ENCODE results near the gene RFX4. TPM values are rescaled to one million over a fixed set of nuclear protein-coding genes. Genes with fewer than 3 reads are reported as not detected.
"Not testable (repeated sequence)": the region's sequence is repeated elsewhere in the genome, so short reads cannot be mapped to it uniquely, and the experiment has no call there.

RFX4 gene
- total RNA-seq, 6 donors from 2014 or later: not detected

GRCh38 chr12:106682594-106683234 lies 99.9 kb downstream of the RFX4 start:
- no peaks in the 10 kb centered on the region for H3K9me3 ChIP-seq
- no peak overlapping the region for H3K4me3 ChIP-seq
- TF ChIP-seq CTCF (IDR thresholded peaks at IDR 0.05): peak in 2 of 6 experiments; percentile 23 to 38
- no peak for TF ChIP-seq POLR2AphosphoS5 (IDR thresholded peaks at IDR 0.05)
- TF ChIP-seq EP300 (IDR thresholded peaks at IDR 0.05): no peak
- no peak for TF ChIP-seq POLR2A (IDR thresholded peaks at IDR 0.05)
- H3K27me3 ChIP-seq: no peaks in the 10 kb centered on the region
- WGBS, 2 donors: 53 to 70% methylated on average over 4 of the region's 4 CpGs
- ATAC-seq (ENCODE audit: low FRiP score in 2 of 2) (no peak), DNase-seq (no peak)
- no peaks in the 10 kb centered on the region for H3K4me1 ChIP-seq
- H3K27ac ChIP-seq: no peak overlapping the region
- no peaks in the 10 kb centered on the region for H3K36me3 ChIP-seq

GRCh38 chr12:106684497-106684896 lies 101.7 kb downstream of the RFX4 start:
- no peak for TF ChIP-seq EP300 (IDR thresholded peaks at IDR 0.05)
- TF ChIP-seq POLR2A (IDR thresholded peaks at IDR 0.05): no peak
- TF ChIP-seq CTCF (IDR thresholded peaks at IDR 0.05): no peak
- no peak for TF ChIP-seq POLR2AphosphoS5 (IDR thresholded peaks at IDR 0.05)
- Histone ChIP-seq H3K4me1 (no peaks in the 10 kb centered on the region), H3K27ac (no peak overlapping the region), H3K4me3 (no peak overlapping the region), H3K9me3 (no peaks in the 10 kb centered on the region), H3K36me3 (no peaks in the 10 kb centered on the region), H3K27me3 (no peaks in the 10 kb centered on the region)
- ATAC-seq (ENCODE audit: low FRiP score in 2 of 2) (no peak), DNase-seq (no peak)
- 88 to 92% methylated on average over 6 to 7 of the region's 7 CpGs for WGBS, 2 donors

GRCh38 chr12:106685381-106685780 lies 102.6 kb downstream of the RFX4 start:
- ATAC-seq (ENCODE audit: low FRiP score in 2 of 2) (no peak), DNase-seq (no peak)
- Histone ChIP-seq H3K36me3 (no peaks in the 10 kb centered on the region), H3K4me1 (no peaks in the 10 kb centered on the region), H3K9me3 (no peaks in the 10 kb centered on the region), H3K27ac (no peak overlapping the region), H3K4me3 (no peak overlapping the region), H3K27me3 (no peaks in the 10 kb centered on the region)
- TF ChIP-seq POLR2AphosphoS5 (IDR thresholded peaks at IDR 0.05) (no peak), CTCF (IDR thresholded peaks at IDR 0.05) (no peak), POLR2A (IDR thresholded peaks at IDR 0.05) (no peak), EP300 (IDR thresholded peaks at IDR 0.05) (no peak)

- DNase-seq (no peak), ATAC-seq (ENCODE audit: low FRiP score in 2 of 2) (no peak)
- TF ChIP-seq POLR2AphosphoS5 (IDR thresholded peaks at IDR 0.05) (no peak), POLR2A (IDR thresholded peaks at IDR 0.05) (no peak), CTCF (IDR thresholded peaks at IDR 0.05) (no peak), EP300 (IDR thresholded peaks at IDR 0.05) (no peak)
- Histone ChIP-seq H3K27me3 (no peaks in the 10 kb centered on the region), H3K27ac (no peak overlapping the region), H3K4me3 (no peak overlapping the region), H3K9me3 (no peaks in the 10 kb centered on the region), H3K4me1 (no peaks in the 10 kb centered on the region), H3K36me3 (no peaks in the 10 kb centered on the region)
Observed at GRCh38 chr12:106687672-106688071, 104.9 kb downstream of the RFX4 start.

- Histone ChIP-seq H3K4me3 (no peak overlapping the region), H3K4me1 (no peaks in the 10 kb centered on the region), H3K27ac (no peak overlapping the region), H3K36me3 (no peaks in the 10 kb centered on the region), H3K27me3 (no peaks in the 10 kb centered on the region), H3K9me3 (no peaks in the 10 kb centered on the region)
- TF ChIP-seq POLR2A (IDR thresholded peaks at IDR 0.05) (no peak), EP300 (IDR thresholded peaks at IDR 0.05) (no peak), CTCF (IDR thresholded peaks at IDR 0.05) (no peak), POLR2AphosphoS5 (IDR thresholded peaks at IDR 0.05) (no peak)
- DNase-seq (no peak), ATAC-seq (ENCODE audit: low FRiP score in 2 of 2) (no peak)
- WGBS, 2 donors: 88 to 94% methylated on average over 3 of the region's 3 CpGs
Observed at GRCh38 chr12:106690569-106691305, 107.9 kb downstream of the RFX4 start.

GRCh38 chr12:106692033-106692432 lies 109.2 kb downstream of the RFX4 start:
- not testable (repeated sequence) for H3K36me3 ChIP-seq; H3K27ac ChIP-seq; H3K9me3 ChIP-seq; H3K4me3 ChIP-seq; H3K4me1 ChIP-seq; H3K27me3 ChIP-seq; DNase-seq; ATAC-seq (ENCODE audit: low FRiP score in 2 of 2)
- WGBS, 2 donors: 79 to 80% methylated on average over 6 of the region's 6 CpGs

Measured in upper lobe of left lung (tissue), 6 donors.